Body of pancreas (tissue), 4 donors: ENCODE results near the gene C10orf95. TPM values are rescaled to one million over a fixed set of nuclear protein-coding genes. Genes with fewer than 3 reads are reported as not detected.

Experiments used
- ATAC-seq: fragments of 150-250 bp; one replicate; pipeline ENCODE4 v1.9.1; 2016
- DNase-seq, 4 donors: peaks; one replicate each; pipeline ENCODE4 v3.0.0-alpha.2; 2019
- H3K27ac ChIP-seq, 4 donors: fragments of 200-600 bp; sonication (generic); 1 replicate in 3 of 4; 2 replicates in 1 of 4; pipeline versions ENCODE4 v1.5.1 to v1.6.1; 2016 to 2019; ENCODE audit warnings: mild to moderate bottlenecking in 1 of 4, mixed read lengths in 1 of 4, moderate library complexity in 1 of 4
- H3K27me3 ChIP-seq, 2 donors: fragments of 200-600 bp; sonication (generic); one replicate each; pipeline ENCODE4 v1.6.0; 2016; ENCODE audit warnings: mild to moderate bottlenecking in 1 of 2
- H3K36me3 ChIP-seq, 2 donors: fragments of 200-600 bp; sonication (generic); replicated peaks in 1 of 2; 2 replicates each; pipeline ENCODE4 v1.5.1; 2016; ENCODE audit warnings: low read depth in 2 of 2; ENCODE audit not compliant: insufficient read depth in 1 of 2
- H3K4me1 ChIP-seq: fragments of 200-600 bp; sonication (generic); one replicate; pipeline ENCODE4 v1.6.0; 2016
- H3K4me3 ChIP-seq, 2 donors: fragments of 200-600 bp; sonication (generic); 1 replicate in 1 of 2; 2 replicates in 1 of 2; pipeline ENCODE4 v1.5.1; 2016 to 2019
- H3K9me3 ChIP-seq, 3 donors: fragments of 200-600 bp; sonication (generic); 1 replicate in 2 of 3; 2 replicates in 1 of 3; pipeline ENCODE4 v1.5.1; 2016
- CTCF ChIP-seq, 7 experiments: fragments of 450-650 bp in 4 of 7; fragments of 200-600 bp in 3 of 7; sonication (generic) in 3 of 7; IDR thresholded peaks; one replicate each; pipeline ENCODE4 v1.5.1; 2016 to 2019; ENCODE audit warnings: antibody characterized with exemption in 7 of 7
- POLR2A ChIP-seq, 3 donors: fragments of 450-650 bp; IDR thresholded peaks; one replicate each; pipeline ENCODE4 v1.6.1; 2016; ENCODE audit warnings: antibody characterized with exemption in 3 of 3, mild to moderate bottlenecking in 2 of 3
- WGBS, 2 donors: methylation state at CpG; one replicate each; pipeline ENCODE4 v1.1.5; 2017; 5-methylcytosine and 5-hydroxymethylcytosine counted together
- intact Hi-C: fragments of 100-400 bp; cut with DNase I; formaldehyde crosslinking; loops from one replicate; pipeline ENCODE4 v1.15.1; 2023
- total RNA-seq, 2 donors: library from RNA; depleted of rRNA; stranded (reverse); fragments of >200 nt; gene quantifications; one replicate each; pipeline ENCODE4 v1.1.0, GENCODE V29; 2016

The C10orf95 gene
- total RNA-seq, 2 donors from 2014 or later: 0.66 to 4.2 TPM

DNA sequence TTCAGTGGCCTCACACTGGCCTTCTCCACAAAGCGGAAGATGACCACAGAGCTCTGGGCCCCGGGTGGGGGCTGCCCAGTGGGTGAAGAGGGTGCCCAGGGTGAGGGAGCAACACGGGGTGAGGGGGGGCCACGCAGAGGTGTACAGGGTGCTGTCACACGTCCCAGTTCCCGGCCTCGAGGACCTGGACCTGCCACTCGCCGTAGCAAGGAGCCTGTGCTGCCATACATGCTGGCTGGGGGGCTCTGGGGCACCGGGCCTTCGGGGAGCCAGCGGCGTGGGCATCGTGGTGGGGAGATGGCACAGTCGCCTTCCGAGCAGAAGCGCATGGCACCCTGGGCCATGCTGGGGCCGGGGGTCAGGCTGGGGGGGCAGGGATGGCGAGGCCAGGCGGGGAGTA is 34.6 kb downstream of the C10orf95 start:
- H3K27me3 ChIP-seq: peaks cover 0 to 15% of the 10 kb centered on the region in 2 donors
- ATAC-seq: no peak
- no peak overlapping the region for H3K4me3 ChIP-seq
- H3K9me3 ChIP-seq: no peaks in the 10 kb centered on the region
- H3K36me3 ChIP-seq: no peaks in the 10 kb centered on the region
- intact Hi-C loops: no loop called here
- no peak for TF ChIP-seq POLR2A (IDR thresholded peaks at IDR 0.05)
- TF ChIP-seq CTCF (IDR thresholded peaks at IDR 0.05): no peak
- H3K4me1 ChIP-seq: peaks cover 17% of the 10 kb centered on the region
- DNase-seq: no peak
- H3K27ac ChIP-seq: no peak overlapping the region
- 67 to 69% methylated on average over 14 to 18 of the region's 20 CpGs for whole genome bisulfite sequencing, 2 donors

GRCh38 chr10:102416283-102416682 is 35.1 kb downstream of the C10orf95 start:
- intact Hi-C loops: no loop called here
- Histone ChIP-seq H3K36me3 (no peaks in the 10 kb centered on the region), H3K27me3 (peaks cover 0 to 16% of the 10 kb centered on the region in 2 donors), H3K27ac (no peak overlapping the region), H3K4me3 (no peak overlapping the region), H3K4me1 (peaks cover 17% of the 10 kb centered on the region), H3K9me3 (no peaks in the 10 kb centered on the region)
- DNase-seq (no peak), ATAC-seq (no peak)
- TF ChIP-seq POLR2A (IDR thresholded peaks at IDR 0.05) (no peak), CTCF (IDR thresholded peaks at IDR 0.05) (no peak)
- 50 to 58% methylated on average over 2 to 9 of the region's 9 CpGs for WGBS, 2 donors

- TF ChIP-seq CTCF (IDR thresholded peaks at IDR 0.05): no peak
- no peak for TF ChIP-seq POLR2A (IDR thresholded peaks at IDR 0.05)
- no peaks in the 10 kb centered on the region for H3K36me3 ChIP-seq
- no peak overlapping the region for H3K27ac ChIP-seq
- intact Hi-C loops: no loop called here
- H3K9me3 ChIP-seq: no peaks in the 10 kb centered on the region
- H3K27me3 ChIP-seq: peaks cover 0 to 31% of the 10 kb centered on the region in 2 donors
- no peak for ATAC-seq
- H3K4me1 ChIP-seq: peaks cover 22% of the 10 kb centered on the region
- no peak overlapping the region for H3K4me3 ChIP-seq
- WGBS, 2 donors: 27 to 33% methylated on average over 11 to 18 of the region's 20 CpGs
- no peak for DNase-seq
Measured at GRCh38 chr10:102414749-102415148, 36.6 kb downstream of the C10orf95 start.

DNA sequence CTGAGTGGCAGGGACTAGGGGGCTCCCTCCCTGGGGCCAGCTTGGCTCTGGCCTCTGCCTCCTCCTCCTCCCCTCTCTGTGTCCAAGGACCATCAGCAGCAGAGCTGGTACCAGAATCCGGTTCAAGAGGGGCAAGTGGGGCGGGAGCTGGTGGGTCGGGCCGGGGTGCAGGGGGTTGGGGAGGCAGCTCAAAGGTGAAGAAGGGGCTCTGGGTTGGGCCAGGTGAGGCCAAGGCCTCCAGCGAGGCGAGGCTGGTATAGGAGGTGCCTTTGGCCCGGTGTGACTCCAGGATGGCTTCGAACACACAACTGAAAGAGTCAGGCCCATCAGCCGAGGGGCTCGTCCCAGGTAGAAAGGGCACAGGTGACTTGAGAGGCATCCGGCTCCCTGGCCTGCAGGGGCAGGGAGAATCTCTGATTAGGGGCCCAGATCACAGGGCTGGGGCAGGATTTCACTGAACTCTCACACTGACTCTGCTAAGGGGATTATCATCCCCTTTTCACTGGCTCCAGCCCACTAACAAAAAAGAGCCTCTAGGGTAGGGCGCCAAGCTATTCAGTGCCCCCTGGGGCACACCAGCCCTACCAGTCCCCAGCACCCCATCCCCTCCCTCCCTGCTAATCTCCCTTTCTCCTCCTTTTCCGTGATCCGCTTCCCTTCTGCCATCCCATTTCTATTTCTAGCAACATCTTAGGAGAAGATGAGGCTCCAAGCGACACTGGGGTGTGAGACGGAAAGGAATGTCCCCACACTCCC is 37.4 kb downstream of the C10orf95 start:
- Histone ChIP-seq H3K27ac (no peak overlapping the region), H3K9me3 (no peaks in the 10 kb centered on the region), H3K36me3 (no peaks in the 10 kb centered on the region), H3K4me3 (no peak overlapping the region), H3K27me3 (peaks cover 0 to 35% of the 10 kb centered on the region in 2 donors), H3K4me1 (peaks cover 19% of the 10 kb centered on the region)
- intact Hi-C loops: no loop called here
- DNase-seq: no peak
- no peak for TF ChIP-seq CTCF (IDR thresholded peaks at IDR 0.05)
- no peak for TF ChIP-seq POLR2A (IDR thresholded peaks at IDR 0.05)
- WGBS, 2 donors: 61 to 66% methylated on average over 13 to 16 of the region's 16 CpGs
- ATAC-seq: no peak
